Endodermal cell (in vitro differentiated cells): ENCODE data around the gene YWHAQ. TPM values are rescaled to one million over a fixed set of nuclear protein-coding genes. Genes with fewer than 3 reads are reported as not detected.

Experiments used
- DNase-seq: peaks from one replicate; pipeline ENCODE4 v3.0.0-alpha.2; 2017
- H3K27ac ChIP-seq: 2 replicates; pipeline ENCODE4 v1.5.1; 2013; ENCODE audit warnings: mild to moderate bottlenecking, low read depth, low read length, moderate library complexity
- H3K27me3 ChIP-seq: 2 replicates; pipeline ENCODE4 v1.6.1; 2013; ENCODE audit warnings: mild to moderate bottlenecking, low read length, moderate library complexity; ENCODE audit not compliant: insufficient read depth, control insufficient read depth, poor library complexity, severe bottlenecking
- H3K36me3 ChIP-seq: 2 replicates; pipeline ENCODE4 v1.7.0; 2013; ENCODE audit warnings: mild to moderate bottlenecking, low read length, moderate library complexity; ENCODE audit not compliant: control insufficient read depth, insufficient read depth
- H3K4me1 ChIP-seq: one replicate; pipeline ENCODE4 v1.7.0; 2013; ENCODE audit warnings: low read length; ENCODE audit not compliant: control insufficient read depth, insufficient read depth
- H3K4me3 ChIP-seq: 2 replicates; pipeline ENCODE4 v1.5.1; 2013; ENCODE audit warnings: mild to moderate bottlenecking, low read length, moderate library complexity
- H3K9ac ChIP-seq: 2 replicates; pipeline ENCODE4 v1.6.1; 2013; ENCODE audit warnings: mild to moderate bottlenecking, low read length, moderate library complexity; ENCODE audit not compliant: poor library complexity, severe bottlenecking; ENCODE audit errors: extremely low read depth
- H3K9me3 ChIP-seq: 2 replicates; pipeline ENCODE4 v1.6.1; 2013; ENCODE audit warnings: mild to moderate bottlenecking, low read length, moderate library complexity; ENCODE audit not compliant: control insufficient read depth
- H3K27ac Mint-ChIP-seq: 2 replicates; pipeline ENCODE4 v1.8.0; 2020; ENCODE audit warnings: mixed read lengths
- H3K27me3 Mint-ChIP-seq: 2 replicates; pipeline ENCODE4 v1.8.0; 2021; ENCODE audit warnings: mild to moderate bottlenecking, mixed read lengths; ENCODE audit not compliant: insufficient read depth
- H3K36me3 Mint-ChIP-seq: 2 replicates; pipeline ENCODE4 v1.8.0; 2020; ENCODE audit warnings: low read depth, mixed read lengths
- H3K4me1 Mint-ChIP-seq: 2 replicates; pipeline ENCODE4 v1.8.0; 2020; ENCODE audit warnings: mixed read lengths
- H3K4me3 Mint-ChIP-seq: 2 replicates; pipeline ENCODE4 v1.8.0; 2020; ENCODE audit warnings: mild to moderate bottlenecking, moderate library complexity, mixed read lengths
- H3K9me3 Mint-ChIP-seq: 2 replicates; pipeline ENCODE4 v1.8.0; 2020; ENCODE audit warnings: mild to moderate bottlenecking, mixed read lengths
- CTCF ChIP-seq: fragments of 200-600 bp; sonication (generic); conservative IDR thresholded peaks from 2 replicates; pipeline ENCODE4 v1.5.0; 2021; ENCODE audit warnings: antibody characterized with exemption, mild to moderate bottlenecking
- whole genome bisulfite sequencing, 2 experiments: methylation state at CpG; one replicate each; pipeline versions ENCODE4 v1.1.5 to v1.1.7; 2013; ENCODE audit warnings: missing lambda C conversion rate in 2 of 2, mixed read lengths in 1 of 2; ENCODE audit not compliant: insufficient coverage in 1 of 2, insufficient read length in 1 of 2; 5-methylcytosine and 5-hydroxymethylcytosine counted together
- total RNA-seq, 2 donors: library from RNA; stranded (reverse); fragmentation: NEBNext Ultra II Directional in 1 of 2; extraction: Animal tissue kit (Norgen Biotek cat#: 25700) in 1 of 2; gene quantifications; 2 replicates in 1 of 2; 3 replicates in 1 of 2; pipeline ENCODE4 v1.2.1, GENCODE V29; 2021

The YWHAQ gene
- total RNA-seq, 2 donors from 2014 or later = 357 to 374 TPM

GRCh38 chr2:9657083-9657482 lies 26.3 kb upstream of the YWHAQ start:
- Histone ChIP-seq H3K4me3 (no peak overlapping the region), H3K9ac (no peak overlapping the region), H3K36me3 (no peaks in the 10 kb centered on the region), H3K27ac (no peak overlapping the region), H3K27me3 (no peaks in the 10 kb centered on the region), H3K9me3 (no peaks in the 10 kb centered on the region), H3K4me1 (no peaks in the 10 kb centered on the region)
- H3K4me1 Mint-ChIP-seq = peaks cover 20% of the 10 kb centered on the region
- H3K27me3 Mint-ChIP-seq = no peaks in the 10 kb centered on the region
- H3K36me3 Mint-ChIP-seq = no peaks in the 10 kb centered on the region
- no peaks in the 10 kb centered on the region for H3K9me3 Mint-ChIP-seq
- WGBS, 2 experiments = 89 to 91% methylated on average over 3 to 6 of the region's 6 CpGs
- peak; percentile 44 for DNase-seq
- H3K27ac Mint-ChIP-seq = peak overlapping the region; percentile 28
- no peak for TF ChIP-seq CTCF
- H3K4me3 Mint-ChIP-seq = no peak overlapping the region

- WGBS, 2 experiments = 73% methylated on average over 9 to 11 of the region's 11 CpGs
- no peak overlapping the region for H3K27ac Mint-ChIP-seq
These were observed 25.5 kb upstream of the YWHAQ start for GRCh38 chr2:9656270-9656766.

GRCh38 chr2:9655441-9656269 lies 24.9 kb upstream of the YWHAQ start:
- peaks cover 20% of the 10 kb centered on the region for H3K4me1 Mint-ChIP-seq
- Histone ChIP-seq H3K4me3 (no peak overlapping the region), H3K27ac (no peak overlapping the region), H3K9ac (no peak overlapping the region), H3K9me3 (no peaks in the 10 kb centered on the region), H3K4me1 (no peaks in the 10 kb centered on the region), H3K36me3 (no peaks in the 10 kb centered on the region), H3K27me3 (no peaks in the 10 kb centered on the region)
- H3K27me3 Mint-ChIP-seq = no peaks in the 10 kb centered on the region
- WGBS, 2 experiments = 94 to 95% methylated on average over 11 to 13 of the region's 13 CpGs
- no peak overlapping the region for H3K4me3 Mint-ChIP-seq
- no peak for TF ChIP-seq CTCF
- no peak for DNase-seq
- H3K36me3 Mint-ChIP-seq = no peaks in the 10 kb centered on the region
- no peak overlapping the region for H3K27ac Mint-ChIP-seq
- no peaks in the 10 kb centered on the region for H3K9me3 Mint-ChIP-seq

More at GRCh38 chr2:9656270-9656766, 25.5 kb upstream of the YWHAQ start:
- H3K36me3 Mint-ChIP-seq = no peaks in the 10 kb centered on the region
- H3K27ac ChIP-seq = no peak overlapping the region
- H3K4me3 Mint-ChIP-seq = no peak overlapping the region
- no peaks in the 10 kb centered on the region for H3K9me3 ChIP-seq
- DNase-seq = peak; percentile 79
- H3K4me1 Mint-ChIP-seq = peaks cover 20% of the 10 kb centered on the region
- H3K4me1 ChIP-seq = no peaks in the 10 kb centered on the region
- no peaks in the 10 kb centered on the region for H3K9me3 Mint-ChIP-seq
- no peak overlapping the region for H3K9ac ChIP-seq
- H3K4me3 ChIP-seq = no peak overlapping the region
- H3K36me3 ChIP-seq = no peaks in the 10 kb centered on the region
- no peaks in the 10 kb centered on the region for H3K27me3 Mint-ChIP-seq
- TF ChIP-seq CTCF = no peak
- no peaks in the 10 kb centered on the region for H3K27me3 ChIP-seq
